Fibroblast of the aortic adventitia (primary cell): ENCODE measurements around the gene FFAR2. TPM values are rescaled to one million over a fixed set of nuclear protein-coding genes. Genes with fewer than 3 reads are reported as not detected.
"Not testable (repeated sequence)": the region's sequence is repeated elsewhere in the genome, so short reads cannot be mapped to it uniquely, and the experiment has no call there.

Experiments used
- DNase-seq: peaks from one replicate; pipeline ENCODE4 v3.0.0-alpha.2; 2010; ENCODE audit warnings: low read depth
- H3K4me3 ChIP-seq: 2 replicates; pipeline ENCODE4 v1.5.1; 2011; ENCODE audit warnings: low read depth, mild to moderate bottlenecking, control low read depth, low read length, moderate library complexity
- CTCF ChIP-seq: IDR thresholded peaks from 2 replicates; pipeline ENCODE4 v1.5.1; 2011; ENCODE audit warnings: mild to moderate bottlenecking, low read length, control low read depth, inconsistent platforms; ENCODE audit not compliant: insufficient read depth
- total RNA-seq: library from RNA; depleted of rRNA; stranded (reverse); fragments of >200 nt; gene quantifications from 2 replicates; pipeline ENCODE4 v1.2.3, GENCODE V29; 2012; ENCODE audit warnings: low replicate concordance

Gene FFAR2
- total RNA-seq, 1 donor, result not detected

- H3K4me3 ChIP-seq, result no peak overlapping the region
- TF ChIP-seq CTCF, result no peak
- DNase-seq, result no peak
Observed at GRCh38 chr19:35460608-35461007, 12.6 kb downstream of the FFAR2 start.

GRCh38 chr19:35461060-35461459 lies 13.0 kb downstream of the FFAR2 start:
- no peak overlapping the region for H3K4me3 ChIP-seq
- DNase-seq, result no peak
- TF ChIP-seq CTCF, result no peak

GRCh38 chr19:35461788-35462187 lies 13.7 kb downstream of the FFAR2 start:
- not testable (repeated sequence) for DNase-seq, H3K4me3 ChIP-seq

- no peak for DNase-seq
- TF ChIP-seq CTCF, result no peak
Observed at GRCh38 chr19:35462476-35462953, 14.5 kb downstream of the FFAR2 start.

GRCh38 chr19:35462956-35463355 lies 14.9 kb downstream of the FFAR2 start:
- DNase-seq, H3K4me3 ChIP-seq: not testable (repeated sequence)

More at GRCh38 chr19:35462476-35462953, 14.5 kb downstream of the FFAR2 start:
- no peak overlapping the region for H3K4me3 ChIP-seq

GRCh38 chr19:35466259-35466658 lies 18.2 kb downstream of the FFAR2 start:
- no peak for TF ChIP-seq CTCF
- no peak overlapping the region for H3K4me3 ChIP-seq
- no peak for DNase-seq

GRCh38 chr19:35468637-35469036 lies 20.6 kb downstream of the FFAR2 start:
- peak; percentile 52 for TF ChIP-seq CTCF
- no peak overlapping the region for H3K4me3 ChIP-seq
- DNase-seq, result peak; percentile 13

GRCh38 chr19:35470128-35470527 lies 22.1 kb downstream of the FFAR2 start:
- no peak overlapping the region for H3K4me3 ChIP-seq
- TF ChIP-seq CTCF, result no peak
- no peak for DNase-seq

- DNase-seq, H3K4me3 ChIP-seq: not testable (repeated sequence)
Observed at GRCh38 chr19:35471075-35471474, 23.0 kb downstream of the FFAR2 start.
